Cardiac muscle cell (in vitro differentiated cells and primary cell): ENCODE measurements around the gene VWA5B1. TPM values are rescaled to one million over a fixed set of nuclear protein-coding genes. Genes with fewer than 3 reads are reported as not detected.

ENCODE experiments used
- DNase-seq, 2 donors: peaks; one replicate each; pipeline versions ENCODE4 v3.0.0 to v3.0.0-alpha.2; 2010 to 2017; ENCODE audit warnings: low read depth in 1 of 2, low spot score in 1 of 2
- H3K27ac ChIP-seq: fragments of 200-600 bp; sonication (generic); 2 replicates; pipeline ENCODE4 v1.5.1; 2016
- H3K27me3 ChIP-seq: fragments of 200-600 bp; sonication (generic); 2 replicates; pipeline ENCODE4 v1.6.0; 2016; ENCODE audit warnings: control low read depth
- H3K36me3 ChIP-seq: fragments of 200-600 bp; sonication (generic); 2 replicates; pipeline ENCODE4 v1.5.1; 2016; ENCODE audit warnings: control low read depth
- H3K4me1 ChIP-seq: fragments of 200-600 bp; sonication (generic); 2 replicates; pipeline ENCODE4 v1.8.1; 2017; ENCODE audit warnings: low read depth, mild to moderate bottlenecking, mixed run types
- H3K4me3 ChIP-seq: fragments of 200-600 bp; sonication (generic); 2 replicates; pipeline ENCODE4 v1.5.1; 2016; ENCODE audit warnings: mild to moderate bottlenecking
- H3K9me3 ChIP-seq: fragments of 200-600 bp; sonication (generic); 2 replicates; pipeline ENCODE4 v1.5.1; 2017; ENCODE audit warnings: low read depth, mild to moderate bottlenecking, control low read depth
- polyA plus RNA-seq: library from polyadenylated mRNA; unstranded; fragments of >200 nt; fragmentation: Nextera tagmentation; extraction: Ambion mirVana; gene quantifications from 2 replicates; pipeline ENCODE4 v1.2.1, GENCODE V29; 2016
- total RNA-seq: library from RNA; depleted of rRNA; stranded (reverse); fragments of >200 nt; gene quantifications from 2 replicates; pipeline ENCODE4 v1.2.3, GENCODE V29; 2016
- TF ChIP-seq, protein P1 (sequence below): IDR thresholded peaks from 2 replicates; pipeline ENCODE4 v1.5.1; 2012; ENCODE audit warnings: low read depth, mild to moderate bottlenecking, low read length

The VWA5B1 gene
- total and polyA plus RNA-seq, 2 experiments from 2014 or later, result 0.27 to 0.37 TPM

DNA sequence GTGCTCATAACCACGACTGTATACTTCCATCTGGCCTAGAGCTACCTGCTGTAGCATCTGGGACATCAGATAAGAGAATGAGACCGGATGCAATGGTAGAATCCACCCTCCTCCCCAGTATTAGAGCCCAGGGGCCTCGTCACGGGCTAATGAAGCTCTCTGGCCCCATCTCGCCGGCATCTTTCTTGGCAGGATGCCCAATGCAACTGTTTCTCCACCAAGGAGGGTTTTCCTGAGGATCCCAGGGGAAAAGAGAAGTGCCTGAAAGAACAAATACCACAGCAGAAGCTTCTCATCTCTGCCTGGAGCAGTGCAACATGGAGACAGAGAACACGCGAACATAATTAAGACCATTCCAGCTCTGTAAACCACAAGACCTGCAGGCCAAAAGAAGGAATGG lies 80.0 kb downstream of the VWA5B1 start:
- H3K4me1 ChIP-seq, result no peaks in the 10 kb centered on the region

DNA sequence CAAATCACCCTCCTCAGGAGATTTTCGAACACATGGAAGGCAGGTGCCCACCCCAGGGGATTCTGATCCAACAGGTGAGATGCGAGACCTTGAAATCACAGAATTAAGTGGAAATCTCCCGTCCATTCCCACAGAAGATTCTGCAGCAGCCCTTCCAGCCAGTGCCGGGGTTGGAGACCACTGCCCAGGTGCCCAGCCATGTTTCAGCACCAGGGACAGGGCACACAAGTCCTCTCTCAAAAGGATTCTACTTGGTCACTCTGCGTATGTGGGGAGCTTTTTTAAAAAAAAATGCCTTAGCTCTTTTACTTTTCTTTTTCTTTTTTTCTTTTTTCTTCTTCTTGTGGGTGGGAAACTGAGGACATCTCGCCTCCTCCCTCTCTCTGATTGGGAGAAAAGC lies 80.7 kb downstream of the VWA5B1 start:
- Histone ChIP-seq H3K4me1 (no peaks in the 10 kb centered on the region), H3K9me3 (no peaks in the 10 kb centered on the region), H3K27ac (no peak overlapping the region), H3K4me3 (no peak overlapping the region), H3K27me3 (peaks cover 96% of the 10 kb centered on the region), H3K36me3 (no peaks in the 10 kb centered on the region)
- peak; percentile 40 to 74 for DNase-seq
- TF ChIP-seq, protein P1, sequence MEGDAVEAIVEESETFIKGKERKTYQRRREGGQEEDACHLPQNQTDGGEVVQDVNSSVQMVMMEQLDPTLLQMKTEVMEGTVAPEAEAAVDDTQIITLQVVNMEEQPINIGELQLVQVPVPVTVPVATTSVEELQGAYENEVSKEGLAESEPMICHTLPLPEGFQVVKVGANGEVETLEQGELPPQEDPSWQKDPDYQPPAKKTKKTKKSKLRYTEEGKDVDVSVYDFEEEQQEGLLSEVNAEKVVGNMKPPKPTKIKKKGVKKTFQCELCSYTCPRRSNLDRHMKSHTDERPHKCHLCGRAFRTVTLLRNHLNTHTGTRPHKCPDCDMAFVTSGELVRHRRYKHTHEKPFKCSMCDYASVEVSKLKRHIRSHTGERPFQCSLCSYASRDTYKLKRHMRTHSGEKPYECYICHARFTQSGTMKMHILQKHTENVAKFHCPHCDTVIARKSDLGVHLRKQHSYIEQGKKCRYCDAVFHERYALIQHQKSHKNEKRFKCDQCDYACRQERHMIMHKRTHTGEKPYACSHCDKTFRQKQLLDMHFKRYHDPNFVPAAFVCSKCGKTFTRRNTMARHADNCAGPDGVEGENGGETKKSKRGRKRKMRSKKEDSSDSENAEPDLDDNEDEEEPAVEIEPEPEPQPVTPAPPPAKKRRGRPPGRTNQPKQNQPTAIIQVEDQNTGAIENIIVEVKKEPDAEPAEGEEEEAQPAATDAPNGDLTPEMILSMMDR, result no peak

More for the DNA sequence above, 80.0 kb downstream of the VWA5B1 start:
- TF ChIP-seq, protein P1, result no peak
- Histone ChIP-seq H3K27ac (no peak overlapping the region), H3K9me3 (no peaks in the 10 kb centered on the region), H3K36me3 (no peaks in the 10 kb centered on the region), H3K27me3 (peaks cover 96% of the 10 kb centered on the region), H3K4me3 (no peak overlapping the region)
- DNase-seq, result no peak

DNA sequence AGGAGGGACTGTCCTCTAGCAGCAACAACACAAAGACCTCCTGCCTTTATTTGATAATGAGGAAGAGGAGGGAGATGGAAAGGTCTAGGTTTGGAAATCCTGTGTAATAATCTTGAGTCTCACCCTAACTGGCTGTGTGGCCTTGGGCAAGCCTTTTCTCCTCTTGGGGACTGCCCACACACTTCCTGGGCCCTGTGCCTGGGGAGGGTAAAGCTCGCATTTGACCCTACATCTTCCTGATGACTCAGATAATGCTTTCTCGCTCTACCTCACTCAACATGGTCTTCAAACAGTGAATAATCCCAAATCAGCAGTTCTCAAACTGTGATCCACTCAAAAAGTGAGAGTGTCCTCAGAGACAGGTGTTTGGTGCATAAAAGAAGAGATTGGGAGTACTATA lies 81.2 kb downstream of the VWA5B1 start:
- Histone ChIP-seq H3K27ac (no peak overlapping the region), H3K9me3 (no peaks in the 10 kb centered on the region), H3K36me3 (no peaks in the 10 kb centered on the region), H3K27me3 (peaks cover 96% of the 10 kb centered on the region), H3K4me3 (no peak overlapping the region), H3K4me1 (no peaks in the 10 kb centered on the region)
- TF ChIP-seq, protein P1, result no peak
- DNase-seq, result no peak

DNA sequence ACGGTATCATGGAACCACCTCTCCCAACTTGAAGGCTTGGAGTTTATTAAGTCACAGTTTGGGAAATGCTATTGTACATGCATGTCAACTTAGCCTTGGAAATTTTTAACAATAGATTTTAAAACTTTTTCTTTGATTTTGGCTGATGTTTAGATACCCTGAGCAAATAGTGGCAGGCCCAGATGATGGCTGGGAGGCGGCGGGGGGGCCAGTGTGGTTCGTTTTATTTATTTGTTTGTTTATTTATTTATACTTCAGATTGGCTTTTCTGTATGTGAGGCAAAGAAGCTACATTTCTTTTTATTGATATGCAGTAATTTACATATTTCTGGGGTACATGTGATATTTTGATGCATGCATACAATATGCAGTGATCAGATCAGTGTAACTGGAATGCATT lies 82.0 kb downstream of the VWA5B1 start:
- Histone ChIP-seq H3K36me3 (no peaks in the 10 kb centered on the region), H3K27ac (no peak overlapping the region), H3K27me3 (peaks cover 93% of the 10 kb centered on the region), H3K4me1 (no peaks in the 10 kb centered on the region), H3K9me3 (no peaks in the 10 kb centered on the region), H3K4me3 (no peak overlapping the region)
- TF ChIP-seq, protein P1, result no peak
- no peak for DNase-seq

DNA sequence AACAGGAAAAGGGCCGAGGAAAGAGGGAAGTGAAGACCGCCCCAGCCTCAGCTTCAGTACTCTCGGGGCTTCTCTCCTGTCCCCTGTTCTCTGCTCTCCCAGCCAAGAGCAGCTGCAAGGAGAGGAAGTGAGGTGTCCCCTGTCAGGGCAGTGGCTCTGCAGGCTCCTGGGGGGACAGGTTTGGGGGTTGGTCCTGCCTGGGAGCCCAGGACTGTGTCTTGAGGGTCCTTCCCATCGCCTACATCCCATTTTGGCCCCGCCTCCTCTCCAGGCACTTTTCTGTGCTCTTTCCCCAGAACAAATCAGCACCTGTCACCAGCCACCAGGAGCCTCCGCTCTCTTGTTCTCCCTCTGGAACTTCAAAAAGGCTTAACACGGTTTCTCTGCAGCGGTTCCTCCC lies 82.6 kb downstream of the VWA5B1 start:
- no peak overlapping the region for H3K4me3 ChIP-seq
- TF ChIP-seq, protein P1, result no peak
- H3K4me1 ChIP-seq, result no peaks in the 10 kb centered on the region
- no peak for DNase-seq
- H3K36me3 ChIP-seq, result no peaks in the 10 kb centered on the region
- no peak overlapping the region for H3K27ac ChIP-seq
- peaks cover 93% of the 10 kb centered on the region for H3K27me3 ChIP-seq
- H3K9me3 ChIP-seq, result no peaks in the 10 kb centered on the region

DNA sequence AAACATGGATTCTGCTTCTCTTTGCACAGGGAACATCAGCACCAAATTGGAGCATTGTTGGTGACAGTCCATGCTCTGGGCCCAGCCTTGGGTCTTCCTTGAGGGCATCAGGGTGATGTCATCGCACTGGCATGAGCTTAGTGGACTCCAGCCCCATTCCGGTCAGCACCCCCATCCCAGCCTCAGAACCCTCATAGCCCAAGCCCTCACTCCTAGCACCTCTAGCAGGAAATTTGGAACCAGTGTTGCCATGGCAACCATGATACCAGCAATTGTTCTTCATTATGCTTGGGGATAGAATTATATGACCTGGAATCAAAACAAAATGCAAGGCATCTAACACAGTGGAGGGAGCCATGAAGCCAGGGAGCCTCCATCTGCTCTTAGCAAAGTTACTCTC lies 83.1 kb downstream of the VWA5B1 start:
- H3K4me1 ChIP-seq, result no peaks in the 10 kb centered on the region
- no peaks in the 10 kb centered on the region for H3K36me3 ChIP-seq
- H3K27ac ChIP-seq, result no peak overlapping the region
- DNase-seq, result no peak
- TF ChIP-seq, protein P1, result no peak
- no peaks in the 10 kb centered on the region for H3K9me3 ChIP-seq
- peaks cover 93% of the 10 kb centered on the region for H3K27me3 ChIP-seq
- no peak overlapping the region for H3K4me3 ChIP-seq
